Activated CD8-positive, alpha-beta T cell treated with anti-CD3 and anti-CD28 coated beads for 36 hours (primary cell): ENCODE results near the gene DICER1. TPM values are rescaled to one million over a fixed set of nuclear protein-coding genes. Genes with fewer than 3 reads are reported as not detected.

Source experiments
- ATAC-seq: fragments of 200-7000 bp; cut with Tn5 transposase; one replicate; pipeline ENCODE4 v1.10.0; 2021; ENCODE audit warnings: mild to moderate bottlenecking, moderate library complexity
- CTCF ChIA-PET: fragments of 350-600 bp; sonication (Branson Sonifier 250); formaldehyde crosslinking; loops from one replicate; lab custom pipeline; 2021; ENCODE audit warnings: antibody characterized with exemption; lab: Charles Lee
- POLR2A ChIA-PET: fragments of 350-600 bp; sonication (Branson Sonifier 250); formaldehyde crosslinking; loops from one replicate; lab custom pipeline; 2021; ENCODE audit warnings: antibody characterized with exemption; lab: Charles Lee
- DNase-seq: peaks from one replicate; pipeline ENCODE4 v3.0.0-alpha.2; 2020
- H3K27ac Mint-ChIP-seq: one replicate; pipeline ENCODE4 v1.8.0; 2021; ENCODE audit warnings: mild to moderate bottlenecking, mixed read lengths
- H3K27me3 Mint-ChIP-seq: one replicate; pipeline ENCODE4 v1.8.0; 2021; ENCODE audit warnings: mixed read lengths
- H3K36me3 Mint-ChIP-seq: one replicate; pipeline ENCODE4 v1.8.0; 2021; ENCODE audit warnings: low read depth, mixed read lengths
- H3K4me1 Mint-ChIP-seq: one replicate; pipeline ENCODE4 v1.8.0; 2021; ENCODE audit warnings: low read depth, mixed read lengths
- H3K4me3 Mint-ChIP-seq: one replicate; pipeline ENCODE4 v1.8.0; 2021; ENCODE audit warnings: mild to moderate bottlenecking, moderate library complexity, mixed read lengths
- H3K9me3 Mint-ChIP-seq: one replicate; pipeline ENCODE4 v1.8.0; 2021; ENCODE audit warnings: mixed read lengths
- intact Hi-C: fragments of 100-400 bp; cut with micrococcal nuclease; formaldehyde crosslinking; loops from one replicate; pipeline ENCODE4 v1.10.0; 2022
- total RNA-seq, 2 experiments: library from RNA; stranded (reverse); gene quantifications; one replicate each; pipeline ENCODE4 v1.2.3, GENCODE V29; 2021
- TF ChIP-seq, protein P1 (sequence below): fragments of 200-600 bp; IDR thresholded peaks from one replicate; pipeline ENCODE4 v1.8.0; 2022; ENCODE audit warnings: antibody characterized with exemption, mild to moderate bottlenecking

The DICER1 gene
- total RNA-seq, 2 experiments from 2014 or later, result 45.3 to 50.3 TPM

DNA sequence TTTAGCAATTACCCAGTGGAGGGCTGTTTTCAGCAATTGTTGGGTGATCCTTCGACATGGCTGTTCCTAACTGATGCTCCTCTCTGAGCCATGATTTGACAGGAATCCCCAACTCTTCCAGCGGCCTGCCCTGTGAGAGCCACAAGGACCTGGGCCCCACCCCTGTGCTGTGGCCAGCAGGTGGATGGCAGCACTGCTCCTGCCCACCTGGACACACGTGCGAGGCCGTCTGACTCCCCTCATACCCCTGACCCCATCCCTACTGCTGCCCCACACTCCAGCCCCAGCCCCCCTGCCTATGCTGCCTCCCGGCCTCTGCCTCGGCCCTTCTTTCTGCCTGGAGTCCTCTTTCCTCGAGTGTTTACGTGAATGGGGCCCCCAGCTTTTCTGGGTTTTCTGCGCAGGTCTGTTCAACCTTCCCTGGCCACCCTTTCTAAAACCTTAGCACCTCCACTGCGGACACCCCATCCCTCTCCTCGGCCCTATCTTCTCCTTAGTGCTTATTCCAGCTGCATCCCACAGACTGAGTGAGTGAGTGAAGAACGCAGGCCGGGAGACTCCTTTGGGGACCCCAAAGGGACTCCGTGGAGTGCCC is 111.4 kb downstream of the DICER1 start:
- H3K36me3 Mint-ChIP-seq, result no peaks in the 10 kb centered on the region
- DNase-seq (no peak), ATAC-seq (no peak)
- peaks cover 4% of the 10 kb centered on the region for H3K27me3 Mint-ChIP-seq
- TF ChIP-seq, protein P1, sequence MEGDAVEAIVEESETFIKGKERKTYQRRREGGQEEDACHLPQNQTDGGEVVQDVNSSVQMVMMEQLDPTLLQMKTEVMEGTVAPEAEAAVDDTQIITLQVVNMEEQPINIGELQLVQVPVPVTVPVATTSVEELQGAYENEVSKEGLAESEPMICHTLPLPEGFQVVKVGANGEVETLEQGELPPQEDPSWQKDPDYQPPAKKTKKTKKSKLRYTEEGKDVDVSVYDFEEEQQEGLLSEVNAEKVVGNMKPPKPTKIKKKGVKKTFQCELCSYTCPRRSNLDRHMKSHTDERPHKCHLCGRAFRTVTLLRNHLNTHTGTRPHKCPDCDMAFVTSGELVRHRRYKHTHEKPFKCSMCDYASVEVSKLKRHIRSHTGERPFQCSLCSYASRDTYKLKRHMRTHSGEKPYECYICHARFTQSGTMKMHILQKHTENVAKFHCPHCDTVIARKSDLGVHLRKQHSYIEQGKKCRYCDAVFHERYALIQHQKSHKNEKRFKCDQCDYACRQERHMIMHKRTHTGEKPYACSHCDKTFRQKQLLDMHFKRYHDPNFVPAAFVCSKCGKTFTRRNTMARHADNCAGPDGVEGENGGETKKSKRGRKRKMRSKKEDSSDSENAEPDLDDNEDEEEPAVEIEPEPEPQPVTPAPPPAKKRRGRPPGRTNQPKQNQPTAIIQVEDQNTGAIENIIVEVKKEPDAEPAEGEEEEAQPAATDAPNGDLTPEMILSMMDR, result no peak
- no peak overlapping the region for H3K27ac Mint-ChIP-seq
- POLR2A ChIA-PET, result no interaction called here
- intact Hi-C loops, result no loop called here
- H3K4me3 Mint-ChIP-seq, result no peak overlapping the region
- CTCF ChIA-PET, result no interaction called here
- H3K4me1 Mint-ChIP-seq, result no peaks in the 10 kb centered on the region
- H3K9me3 Mint-ChIP-seq, result no peaks in the 10 kb centered on the region

DNA sequence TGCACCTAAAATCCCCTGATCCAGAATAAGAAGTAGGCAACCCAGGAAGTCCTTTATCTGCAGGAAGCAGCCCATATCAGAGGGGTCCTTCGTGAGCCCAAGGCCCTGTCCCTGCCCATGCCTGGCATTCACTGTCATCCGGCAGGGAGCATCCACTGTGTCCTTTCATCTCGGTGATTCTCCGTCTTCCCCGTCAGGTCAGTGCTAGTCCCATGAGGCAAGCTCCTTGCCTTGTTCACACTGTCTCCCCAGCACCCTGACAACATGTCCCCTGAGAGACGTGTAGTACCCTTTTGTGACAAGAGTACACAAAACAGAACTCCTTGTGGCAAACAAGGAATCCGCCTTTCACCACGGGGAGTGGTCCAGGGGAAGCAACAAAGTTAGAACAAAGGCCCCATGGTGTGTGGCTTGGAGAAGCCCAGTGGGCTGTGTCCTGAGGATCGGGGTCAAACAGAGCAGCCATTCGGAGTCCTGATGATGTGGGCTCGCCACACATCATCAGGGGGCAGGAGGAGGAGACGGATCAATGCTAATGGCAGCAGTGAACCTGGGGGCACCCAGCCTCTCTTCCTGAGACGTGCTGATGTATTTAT is 112.1 kb downstream of the DICER1 start:
- Mint-ChIP-seq H3K27ac (no peak overlapping the region), H3K36me3 (no peaks in the 10 kb centered on the region), H3K9me3 (no peaks in the 10 kb centered on the region), H3K27me3 (peaks cover 4% of the 10 kb centered on the region), H3K4me1 (no peaks in the 10 kb centered on the region), H3K4me3 (no peak overlapping the region)
- CTCF ChIA-PET, result no interaction called here
- intact Hi-C loops, result no loop called here
- TF ChIP-seq, protein P1, result no peak
- POLR2A ChIA-PET, result no interaction called here
- DNase-seq, result no peak
- no peak for ATAC-seq

DNA sequence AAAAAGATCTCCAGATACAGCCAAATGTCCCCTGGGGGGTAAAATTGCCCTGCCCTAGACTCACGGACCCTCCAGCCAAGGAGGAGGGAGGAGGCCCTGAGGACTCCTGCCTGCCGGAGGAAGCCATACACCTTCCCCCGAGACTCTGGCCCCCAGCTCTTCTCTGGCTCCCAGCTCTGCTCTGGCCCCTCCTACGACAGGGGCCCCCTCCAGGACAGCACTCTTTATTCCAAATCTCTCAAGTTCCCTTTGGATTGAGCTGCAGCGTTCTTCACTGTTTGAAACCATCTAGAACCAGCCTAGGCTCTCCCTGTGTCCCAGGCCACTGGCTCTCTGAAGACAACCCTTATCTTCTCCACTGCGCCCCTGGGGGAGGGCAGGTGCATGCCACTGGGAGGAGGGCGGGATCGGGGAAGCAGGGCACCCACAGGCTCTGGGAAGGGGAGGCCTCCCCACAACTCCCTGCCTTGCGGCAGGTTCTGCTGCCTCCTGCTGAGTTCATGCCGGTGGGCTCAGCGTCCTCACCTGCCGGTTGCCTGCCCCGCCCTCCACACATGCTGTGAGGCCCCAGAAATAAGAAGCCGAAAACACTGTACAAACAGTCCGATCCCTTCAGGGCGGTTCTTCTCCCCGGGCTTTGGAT is 112.7 kb downstream of the DICER1 start:
- Mint-ChIP-seq H3K36me3 (no peaks in the 10 kb centered on the region), H3K27me3 (peaks cover 4% of the 10 kb centered on the region), H3K4me1 (no peaks in the 10 kb centered on the region), H3K9me3 (no peaks in the 10 kb centered on the region), H3K4me3 (no peak overlapping the region), H3K27ac (no peak overlapping the region)
- TF ChIP-seq, protein P1, result no peak
- ChIA-PET POLR2A (no interaction called here), CTCF (no interaction called here)
- DNase-seq, result no peak
- no peak for ATAC-seq
- intact Hi-C loops, result no loop called here

DNA sequence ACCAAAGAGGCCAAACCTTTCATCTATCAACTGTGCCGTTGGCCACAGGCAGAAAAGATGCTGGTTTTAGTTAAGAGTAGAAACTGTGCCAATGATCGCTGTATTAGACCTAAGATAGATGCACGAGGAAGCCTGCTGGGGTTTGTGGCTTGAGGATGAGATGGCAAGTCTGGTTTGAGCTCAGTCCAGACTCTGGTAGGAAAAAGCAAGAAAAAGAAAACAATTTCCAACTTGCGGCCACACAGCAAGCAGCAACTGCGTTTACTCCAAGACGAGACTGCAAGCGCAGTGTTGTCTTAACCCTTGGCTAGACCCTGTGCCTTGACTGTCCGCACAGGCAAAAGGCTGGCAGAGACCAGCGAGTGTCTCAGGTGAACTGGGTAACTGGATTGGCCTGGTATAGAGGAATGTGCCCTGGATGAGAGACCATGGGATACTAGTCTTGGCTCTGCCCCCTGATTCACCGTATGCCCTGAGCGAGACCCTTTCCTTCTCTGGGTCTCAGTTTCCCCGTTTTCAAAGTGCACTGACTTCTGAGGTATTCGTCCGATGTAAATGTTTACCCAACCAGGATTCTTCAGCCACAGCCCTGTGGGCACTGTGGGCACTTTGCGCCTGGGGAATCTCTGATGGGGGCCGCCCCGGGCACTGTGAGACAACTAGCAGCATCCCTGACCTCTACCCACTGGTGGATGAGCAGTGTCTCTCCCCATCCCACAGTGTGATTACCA is 113.4 kb downstream of the DICER1 start:
- DNase-seq (no peak), ATAC-seq (no peak)
- ChIA-PET CTCF (no interaction called here), POLR2A (no interaction called here)
- TF ChIP-seq, protein P1, result no peak
- H3K9me3 Mint-ChIP-seq, result no peaks in the 10 kb centered on the region
- H3K36me3 Mint-ChIP-seq, result no peaks in the 10 kb centered on the region
- no peak overlapping the region for H3K4me3 Mint-ChIP-seq
- no peaks in the 10 kb centered on the region for H3K4me1 Mint-ChIP-seq
- H3K27me3 Mint-ChIP-seq, result peaks cover 5% of the 10 kb centered on the region
- intact Hi-C loops, result no loop called here
- no peak overlapping the region for H3K27ac Mint-ChIP-seq

DNA sequence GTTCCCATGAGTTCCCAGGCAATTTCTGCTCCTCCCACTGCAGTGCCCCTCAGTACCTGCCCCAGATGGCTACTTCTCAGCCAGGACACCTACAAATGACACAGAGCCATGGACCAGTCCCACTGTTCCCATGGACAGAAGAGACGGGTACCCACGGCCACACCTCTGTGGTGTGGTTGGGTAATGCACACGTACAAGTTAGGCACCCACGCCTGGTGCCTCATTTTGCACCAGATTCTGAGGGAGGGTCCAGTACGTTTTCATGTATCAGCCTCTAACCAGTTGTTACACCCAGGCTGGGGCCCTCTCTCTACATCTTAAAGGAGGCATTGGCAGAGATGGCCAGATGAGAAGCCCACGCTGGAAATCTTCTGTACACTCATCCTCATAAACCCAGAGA is 114.0 kb downstream of the DICER1 start:
- Mint-ChIP-seq H3K27me3 (peaks cover 5% of the 10 kb centered on the region), H3K36me3 (no peaks in the 10 kb centered on the region), H3K9me3 (no peaks in the 10 kb centered on the region), H3K27ac (no peak overlapping the region), H3K4me1 (no peaks in the 10 kb centered on the region), H3K4me3 (no peak overlapping the region)
- TF ChIP-seq, protein P1, result no peak
- DNase-seq (no peak), ATAC-seq (no peak)
- POLR2A ChIA-PET, result no interaction called here
- intact Hi-C loops, result no loop called here
- CTCF ChIA-PET, result no interaction called here
